HG02943 (cell line): ENCODE data around the gene TLR7.
A peak's percentile ranks its signal among the peaks of the same experiment; 100 is the strongest.

ENCODE experiments used
- ATAC-seq: cut with Tn5 transposase; IDR thresholded peaks from one replicate; pipeline ENCODE4 v1.9.1; 2021; ENCODE audit warnings: mild to moderate bottlenecking, low read depth, moderate library complexity; ENCODE audit not compliant: unreplicated experiment

TLR7 gene

GRCh38 chrX:12866451-12867377 lies at the start of gene TLR7:
TLR7 (plus strand) TSS chrX:12867072; CDS start chrX:12867579, 507 bp downstream.
- ATAC-seq, result no peak

- ATAC-seq, result no peak
Measured at GRCh38 chrX:12817528-12817927, 49.3 kb upstream of the TLR7 start.

- no peak for ATAC-seq
Measured at GRCh38 chrX:12819222-12819621, 47.6 kb upstream of the TLR7 start.

GRCh38 chrX:12820737-12821136 lies 46.1 kb upstream of the TLR7 start:
- ATAC-seq, result no peak

GRCh38 chrX:12824944-12825343 lies 41.9 kb upstream of the TLR7 start:
- ATAC-seq, result no peak

- ATAC-seq, result no peak
Measured at GRCh38 chrX:12825801-12826200, 41.1 kb upstream of the TLR7 start.

- ATAC-seq, result no peak
Measured at GRCh38 chrX:12843061-12843667, 23.7 kb upstream of the TLR7 start.

GRCh38 chrX:12843668-12844279 lies 23.1 kb upstream of the TLR7 start:
- peak; percentile 81 for ATAC-seq

- peak; percentile 35 for ATAC-seq
Measured at GRCh38 chrX:12844319-12844718, 22.6 kb upstream of the TLR7 start.

- ATAC-seq, result no peak
Measured at GRCh38 chrX:12865359-12865758, 1.5 kb upstream of the TLR7 start.

GRCh38 chrX:12867685-12868084 lies 813 bp downstream of the TLR7 start:
- ATAC-seq, result no peak

- peak; percentile 59 for ATAC-seq
Measured at GRCh38 chrX:12868747-12869146, 1.9 kb downstream of the TLR7 start.

- no peak for ATAC-seq
Measured at GRCh38 chrX:12871257-12871656, 4.4 kb downstream of the TLR7 start.

GRCh38 chrX:12872741-12873140 lies 5.9 kb downstream of the TLR7 start:
- no peak for ATAC-seq

GRCh38 chrX:12874581-12874980 lies 7.7 kb downstream of the TLR7 start:
- no peak for ATAC-seq

GRCh38 chrX:12877386-12877785 lies 10.5 kb downstream of the TLR7 start:
- ATAC-seq, result no peak

GRCh38 chrX:12878536-12878935 lies 11.7 kb downstream of the TLR7 start:
- ATAC-seq, result no peak

GRCh38 chrX:12881914-12882313 lies 15.0 kb downstream of the TLR7 start:
- ATAC-seq, result no peak

GRCh38 chrX:12885508-12885907 lies 18.6 kb downstream of the TLR7 start:
- no peak for ATAC-seq

GRCh38 chrX:12886545-12886944 lies 19.7 kb downstream of the TLR7 start:
- no peak for ATAC-seq

- no peak for ATAC-seq
Measured at GRCh38 chrX:12887141-12887540, 20.3 kb downstream of the TLR7 start.
